Measurements from ENCODE around the gene PCDHB15.

PCDHB15 gene

DNA sequence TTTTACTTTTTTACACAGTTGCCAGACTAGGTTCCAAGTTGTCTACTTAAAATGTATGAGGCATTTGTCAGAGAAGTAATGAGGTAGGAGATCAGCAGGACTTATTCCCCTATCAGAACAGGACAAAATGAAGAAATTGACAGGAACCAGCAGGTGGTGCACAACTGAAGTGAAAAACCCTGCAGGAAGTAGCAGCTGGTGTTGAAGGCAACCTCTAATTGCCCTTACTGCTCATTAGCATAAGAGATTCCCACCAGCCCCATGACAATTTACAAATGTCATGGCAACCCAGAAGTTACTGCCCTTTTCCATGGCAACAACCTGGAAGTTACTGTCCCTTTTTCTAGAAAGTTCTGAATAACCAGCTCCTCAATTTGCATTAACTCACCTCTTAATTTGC, 5.4 kb downstream of the PCDHB15 start:
- FAIRE-seq: no peak

DNA sequence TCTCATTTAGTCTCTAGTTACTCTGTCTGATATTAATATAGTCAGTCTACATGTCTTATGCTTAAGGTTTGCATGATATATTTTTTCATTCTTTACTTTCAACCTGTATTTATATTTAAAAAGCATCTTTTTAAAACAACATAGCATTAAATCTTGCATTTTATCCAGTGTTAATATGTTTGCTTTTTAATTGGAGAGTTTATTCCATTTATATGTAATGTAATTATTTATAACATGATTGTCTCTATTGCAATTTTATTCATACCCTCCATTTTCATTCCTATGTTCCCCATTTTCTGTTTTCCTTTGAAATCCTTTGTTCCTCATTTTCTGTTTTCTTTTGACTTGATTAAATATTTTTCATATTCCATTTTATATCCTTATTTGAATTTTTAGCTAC, 13.3 kb downstream of the PCDHB15 start:
- FAIRE-seq: no peak

DNA sequence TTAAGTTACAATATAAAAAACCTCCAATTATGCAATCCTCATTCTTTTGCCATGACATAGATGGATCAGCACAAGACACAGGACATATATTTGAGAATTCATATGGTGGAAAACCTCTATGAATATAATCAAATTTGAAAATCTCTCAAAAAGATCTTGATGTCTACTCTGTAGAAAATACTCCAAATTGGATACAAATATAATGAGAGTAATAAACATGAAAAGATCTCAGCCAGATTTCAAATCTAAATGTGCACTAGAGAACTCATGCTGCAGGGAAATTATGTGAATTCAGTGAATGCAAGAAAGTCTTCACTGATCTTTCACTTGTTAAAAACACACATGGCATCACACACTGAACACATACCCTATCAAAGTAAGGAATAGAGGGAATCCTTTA, 13.8 kb downstream of the PCDHB15 start:
- FAIRE-seq: no peak

DNA sequence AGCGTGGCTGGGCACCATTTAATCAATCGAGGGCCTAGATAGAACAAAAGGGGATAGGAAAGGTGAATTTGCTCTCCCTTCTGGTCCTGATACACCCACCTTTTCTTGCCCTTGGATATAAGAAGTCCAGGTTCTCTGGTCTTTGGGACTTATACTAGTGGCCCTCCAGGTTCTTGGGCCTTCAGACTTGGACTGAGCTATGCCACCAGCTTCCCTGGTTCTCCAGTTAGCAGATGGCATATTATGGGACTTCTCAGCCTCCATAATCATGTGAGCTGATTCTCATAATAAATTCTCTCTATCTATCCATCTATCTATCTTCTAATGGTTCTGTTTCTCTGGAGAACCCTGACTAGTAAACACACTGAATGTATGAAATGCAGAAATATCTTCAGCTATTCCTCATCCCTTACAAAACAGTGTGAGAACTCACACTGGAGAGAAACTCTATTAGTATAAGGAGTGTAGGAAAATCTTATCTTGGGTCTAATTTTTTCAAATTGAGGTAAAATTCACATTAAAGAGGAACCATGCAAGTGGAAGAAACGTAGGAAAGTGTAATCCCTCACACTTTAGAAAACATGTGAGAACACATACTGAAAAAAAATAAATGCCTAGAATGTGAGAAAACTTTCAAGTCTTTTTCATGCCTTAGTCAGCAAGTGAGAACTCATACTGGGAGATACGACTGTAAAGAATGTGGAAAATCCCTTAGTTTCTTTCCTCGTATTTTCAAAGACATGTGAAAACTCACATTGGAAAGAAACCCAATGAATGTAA, 15.5 kb downstream of the PCDHB15 start:
- no peak for FAIRE-seq

DNA sequence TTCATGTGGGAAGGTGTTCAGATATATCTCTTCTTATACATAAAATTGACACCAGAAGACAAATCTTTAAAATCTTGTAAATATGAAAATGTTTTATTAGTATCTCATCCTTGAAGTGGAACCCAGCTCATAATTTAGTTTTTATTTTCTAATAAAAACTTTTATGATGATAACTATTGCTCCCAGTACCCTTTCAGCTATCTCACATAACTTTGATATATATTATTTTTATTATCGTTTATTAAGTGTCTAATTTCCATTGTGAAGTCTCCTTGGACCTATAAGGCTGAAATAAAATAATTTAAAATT, 16.0 kb downstream of the PCDHB15 start:
- FAIRE-seq: peak; percentile 63

DNA sequence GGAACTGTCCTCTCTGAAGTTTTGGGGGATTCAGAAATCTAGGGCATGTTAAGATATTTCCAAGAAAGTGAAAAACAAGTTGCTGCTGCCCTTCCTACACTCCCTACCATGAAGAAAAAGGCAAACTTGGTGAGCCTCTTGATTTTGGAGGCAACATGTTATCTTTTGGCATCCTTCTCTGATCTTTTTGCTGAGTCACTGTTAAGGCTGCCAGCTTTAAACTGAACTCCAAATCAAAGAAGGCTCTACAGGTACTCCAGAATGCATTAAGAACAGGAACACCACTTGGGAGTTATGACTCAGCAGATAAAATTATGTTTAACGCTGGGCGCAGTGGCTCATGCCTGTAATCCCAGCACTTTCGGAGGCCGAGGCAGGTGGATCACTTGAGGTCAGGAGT, 24.0 kb downstream of the PCDHB15 start:
- no peak for FAIRE-seq

DNA sequence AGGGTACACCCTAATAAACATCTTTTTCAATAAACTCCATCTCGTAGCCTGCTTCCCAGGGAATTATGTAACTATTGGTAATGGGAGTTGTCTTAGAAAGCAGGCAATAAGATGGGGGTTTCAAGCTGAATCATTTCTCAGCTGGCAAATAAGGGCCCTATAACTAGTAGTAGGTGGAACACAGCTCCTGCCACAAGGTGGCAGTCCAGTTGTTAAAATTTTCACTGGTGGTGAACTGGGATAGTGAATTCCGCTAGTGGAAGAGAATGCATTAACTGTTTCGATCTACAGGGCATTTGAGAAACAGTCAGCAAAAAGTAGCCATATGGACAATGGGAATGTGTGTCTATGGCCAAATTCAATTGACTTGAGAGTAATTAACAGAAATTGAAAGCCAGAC, 27.7 kb downstream of the PCDHB15 start:
- no peak for FAIRE-seq

DNA sequence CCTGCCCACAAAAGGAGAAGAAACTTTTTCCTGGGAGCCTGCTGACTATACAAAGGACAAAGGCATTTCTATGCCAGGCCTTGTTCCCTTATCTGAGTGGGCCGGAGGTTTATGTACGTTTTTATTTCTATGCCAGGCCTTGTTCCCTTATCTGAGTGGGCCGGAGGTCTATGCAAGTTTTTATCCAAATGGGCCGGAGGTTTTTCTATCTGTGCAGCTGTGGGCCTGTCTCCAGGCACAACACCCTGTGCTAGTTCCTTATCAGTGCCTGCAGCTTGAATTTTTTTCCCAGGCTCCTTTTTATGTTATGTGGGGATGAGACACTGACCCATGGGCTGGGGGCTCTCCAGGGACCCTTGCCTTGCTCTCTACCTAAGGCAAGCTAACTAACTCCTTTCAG, 53.2 kb downstream of the PCDHB15 start:
- FAIRE-seq: no peak
